Omental fat pad (tissue), 4 donors: ENCODE data around the gene PXK. TPM values are rescaled to one million over a fixed set of nuclear protein-coding genes. Genes with fewer than 3 reads are reported as not detected.

Source experiments
- ATAC-seq: fragments of 150-250 bp; one replicate; pipeline ENCODE4 v1.9.1; 2016; ENCODE audit warnings: mild to moderate bottlenecking, moderate library complexity; ENCODE audit not compliant: low FRiP score
- DNase-seq: peaks from one replicate; pipeline ENCODE4 v3.0.0-alpha.2; 2019; ENCODE audit warnings: low spot score
- CTCF ChIP-seq, 3 donors: fragments of 450-650 bp; IDR thresholded peaks; one replicate each; pipeline ENCODE4 v1.5.1; 2016 to 2017; ENCODE audit warnings: antibody characterized with exemption in 3 of 3, mild to moderate bottlenecking in 3 of 3, moderate library complexity in 2 of 3
- total RNA-seq, 4 donors: library from RNA; depleted of rRNA; stranded (reverse); fragments of >200 nt; gene quantifications; one replicate each; pipeline ENCODE4 v1.1.0, GENCODE V29; 2016

The PXK gene
- total RNA-seq, 4 donors from 2014 or later: 25.3 to 51.2 (median 39.3) TPM

GRCh38 chr3:58305882-58306711, 26.6 kb upstream of the PXK start, which contains the start of the genes HTD2 and RPP14:
HTD2 (plus strand) TSS chr3:58306520; CDS start chr3:58317614, 11,094 bp downstream.
RPP14 (plus strand) TSS chr3:58306245; CDS start chr3:58310330, 4,085 bp downstream.
- peak; percentile 94 for DNase-seq
- ATAC-seq: peak; percentile 94
- peak in 2 of 3 donors; percentile 64 to 76 for TF ChIP-seq CTCF (IDR thresholded peaks at IDR 0.05)

- DNase-seq (no peak), ATAC-seq (no peak)
- TF ChIP-seq CTCF (IDR thresholded peaks at IDR 0.05): no peak
Measured at GRCh38 chr3:58307639-58308215, 25.0 kb upstream of the PXK start.

- TF ChIP-seq CTCF (IDR thresholded peaks at IDR 0.05): no peak
- ATAC-seq (no peak), DNase-seq (no peak)
Measured at GRCh38 chr3:58308728-58309127, 24.0 kb upstream of the PXK start.

- ATAC-seq (no peak), DNase-seq (no peak)
- TF ChIP-seq CTCF (IDR thresholded peaks at IDR 0.05): no peak
Measured at GRCh38 chr3:58317811-58318210, 14.9 kb upstream of the PXK start.

GRCh38 chr3:58321791-58322190, 10.9 kb upstream of the PXK start:
- ATAC-seq (no peak), DNase-seq (no peak)
- TF ChIP-seq CTCF (IDR thresholded peaks at IDR 0.05): no peak

- no peak for TF ChIP-seq CTCF (IDR thresholded peaks at IDR 0.05)
- no peak for DNase-seq
- ATAC-seq: no peak
Measured at GRCh38 chr3:58322793-58323192, 9.9 kb upstream of the PXK start.
